Nephron progenitor cell (in vitro differentiated cells): ENCODE measurements around the gene SLC45A3.

Source experiments
- DNase-seq: peaks from one replicate; pipeline ENCODE4 v3.0.0; 2021
- H3K27ac Mint-ChIP-seq: 2 replicates; pipeline ENCODE4 v1.8.0; 2021; ENCODE audit warnings: mild to moderate bottlenecking, moderate library complexity, mixed read lengths
- H3K27me3 Mint-ChIP-seq: 2 replicates; pipeline ENCODE4 v1.8.0; 2021; ENCODE audit warnings: mild to moderate bottlenecking, low read depth, mixed read lengths; ENCODE audit not compliant: poor library complexity
- H3K36me3 Mint-ChIP-seq: 2 replicates; pipeline ENCODE4 v1.8.0; 2021; ENCODE audit warnings: low read depth, mixed read lengths
- H3K4me1 Mint-ChIP-seq: 2 replicates; pipeline ENCODE4 v1.8.0; 2021; ENCODE audit warnings: mixed read lengths
- H3K4me3 Mint-ChIP-seq: 2 replicates; pipeline ENCODE4 v1.8.0; 2021; ENCODE audit warnings: mild to moderate bottlenecking, moderate library complexity, mixed read lengths
- H3K9me3 Mint-ChIP-seq: 2 replicates; pipeline ENCODE4 v1.8.0; 2021; ENCODE audit warnings: mild to moderate bottlenecking, moderate library complexity, mixed read lengths
- TF ChIP-seq, protein P1 (sequence below): fragments of 200-600 bp; sonication (generic); IDR thresholded peaks from 2 replicates; pipeline ENCODE4 v1.5.0; 2021; ENCODE audit warnings: antibody characterized with exemption

SLC45A3 gene

DNA sequence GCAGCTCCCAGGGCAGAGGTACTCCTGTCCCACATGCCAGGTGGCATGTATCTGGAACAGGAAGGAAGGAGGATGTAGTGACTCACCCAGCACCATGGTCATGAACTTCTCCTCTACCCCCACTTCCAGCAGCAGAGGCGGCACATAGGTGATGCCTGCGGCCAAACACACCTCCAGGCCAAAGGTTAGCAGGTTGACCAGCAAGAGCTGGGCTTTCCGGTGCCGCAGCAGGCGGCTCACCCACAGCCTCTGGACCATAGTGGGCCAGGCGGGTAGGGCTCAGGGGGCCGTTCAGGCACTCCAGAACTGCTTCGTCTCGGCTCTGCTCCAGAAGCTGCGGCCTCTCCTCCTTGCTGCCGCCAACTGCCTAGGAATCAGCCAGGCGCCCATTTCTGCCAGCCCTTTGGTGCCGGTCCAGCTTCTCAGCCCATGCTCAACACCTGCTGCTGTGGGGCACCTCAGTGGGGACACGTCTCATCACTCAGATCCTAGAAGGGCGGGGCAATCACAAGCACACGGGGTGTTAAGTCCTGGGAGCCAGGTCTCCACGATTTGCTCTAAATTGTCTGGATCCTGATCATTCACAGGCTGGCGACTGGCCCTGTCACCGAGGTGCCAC is 15.8 kb downstream of the SLC45A3 start:
- DNase-seq = no peak
- Mint-ChIP-seq H3K9me3 (no peaks in the 10 kb centered on the region), H3K36me3 (no peaks in the 10 kb centered on the region), H3K4me1 (peaks cover 66% of the 10 kb centered on the region), H3K27ac (no peak overlapping the region), H3K27me3 (peaks cover 17% of the 10 kb centered on the region), H3K4me3 (no peak overlapping the region)
- TF ChIP-seq, protein P1, sequence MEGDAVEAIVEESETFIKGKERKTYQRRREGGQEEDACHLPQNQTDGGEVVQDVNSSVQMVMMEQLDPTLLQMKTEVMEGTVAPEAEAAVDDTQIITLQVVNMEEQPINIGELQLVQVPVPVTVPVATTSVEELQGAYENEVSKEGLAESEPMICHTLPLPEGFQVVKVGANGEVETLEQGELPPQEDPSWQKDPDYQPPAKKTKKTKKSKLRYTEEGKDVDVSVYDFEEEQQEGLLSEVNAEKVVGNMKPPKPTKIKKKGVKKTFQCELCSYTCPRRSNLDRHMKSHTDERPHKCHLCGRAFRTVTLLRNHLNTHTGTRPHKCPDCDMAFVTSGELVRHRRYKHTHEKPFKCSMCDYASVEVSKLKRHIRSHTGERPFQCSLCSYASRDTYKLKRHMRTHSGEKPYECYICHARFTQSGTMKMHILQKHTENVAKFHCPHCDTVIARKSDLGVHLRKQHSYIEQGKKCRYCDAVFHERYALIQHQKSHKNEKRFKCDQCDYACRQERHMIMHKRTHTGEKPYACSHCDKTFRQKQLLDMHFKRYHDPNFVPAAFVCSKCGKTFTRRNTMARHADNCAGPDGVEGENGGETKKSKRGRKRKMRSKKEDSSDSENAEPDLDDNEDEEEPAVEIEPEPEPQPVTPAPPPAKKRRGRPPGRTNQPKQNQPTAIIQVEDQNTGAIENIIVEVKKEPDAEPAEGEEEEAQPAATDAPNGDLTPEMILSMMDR = no peak

DNA sequence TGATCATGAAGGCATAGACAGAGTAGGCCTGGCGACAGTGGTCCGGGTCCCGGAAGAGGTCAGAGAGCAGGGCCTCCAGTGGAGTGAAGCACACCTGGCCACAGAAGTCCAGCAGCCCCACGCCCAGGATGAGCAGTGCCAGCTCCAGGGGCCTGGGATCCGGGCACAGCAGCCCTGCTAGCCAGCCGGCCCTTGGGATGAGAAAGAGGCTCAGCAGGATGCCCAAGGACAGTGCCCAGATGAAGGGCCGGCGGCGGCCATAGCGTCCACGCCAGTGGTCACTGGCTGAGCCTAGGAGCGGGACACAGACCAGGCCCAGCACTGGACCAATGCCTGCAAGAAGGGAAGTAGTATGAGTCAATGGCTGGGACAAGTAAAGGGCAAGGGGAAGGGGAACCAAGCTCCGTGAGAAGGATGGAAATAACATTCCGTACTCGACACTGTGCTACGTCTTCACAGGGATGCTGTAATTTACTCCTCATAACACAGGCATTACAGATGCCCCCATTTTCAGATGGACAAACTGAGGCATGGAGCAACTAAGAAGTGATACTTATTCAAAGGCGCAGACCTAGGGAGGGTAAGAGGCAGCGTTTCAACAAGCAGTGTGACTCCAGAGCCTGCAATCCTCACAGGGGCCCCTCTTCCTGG is 16.9 kb downstream of the SLC45A3 start:
- Mint-ChIP-seq H3K9me3 (no peaks in the 10 kb centered on the region), H3K4me1 (peaks cover 60% of the 10 kb centered on the region), H3K4me3 (no peak overlapping the region), H3K27me3 (peaks cover 13% of the 10 kb centered on the region), H3K27ac (no peak overlapping the region), H3K36me3 (no peaks in the 10 kb centered on the region)
- DNase-seq = no peak
- TF ChIP-seq, protein P1 = no peak

DNA sequence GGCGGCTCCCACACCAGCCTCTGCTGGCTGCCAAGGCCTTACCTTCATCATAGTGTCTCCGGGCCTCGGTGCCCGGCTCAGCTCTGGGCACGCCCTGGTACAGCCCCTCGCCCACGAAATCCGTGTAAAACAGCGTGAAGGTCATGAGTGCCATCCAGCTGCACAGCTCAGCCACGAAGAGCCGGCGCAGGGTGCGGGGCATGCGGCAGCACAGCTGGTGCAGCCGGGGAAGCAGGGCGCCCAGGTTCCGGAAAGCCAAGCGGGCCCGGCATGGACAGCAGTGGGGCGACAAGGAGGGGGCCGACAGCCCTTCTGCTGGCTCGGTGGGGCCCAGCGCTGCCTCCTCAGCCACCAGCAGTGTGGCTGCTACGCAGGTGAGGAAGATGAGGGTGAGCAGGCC is 17.5 kb downstream of the SLC45A3 start:
- Mint-ChIP-seq H3K9me3 (no peaks in the 10 kb centered on the region), H3K4me3 (no peak overlapping the region), H3K27me3 (peaks cover 13% of the 10 kb centered on the region), H3K4me1 (peaks cover 54% of the 10 kb centered on the region), H3K36me3 (no peaks in the 10 kb centered on the region), H3K27ac (no peak overlapping the region)
- TF ChIP-seq, protein P1 = no peak
- DNase-seq = no peak

DNA sequence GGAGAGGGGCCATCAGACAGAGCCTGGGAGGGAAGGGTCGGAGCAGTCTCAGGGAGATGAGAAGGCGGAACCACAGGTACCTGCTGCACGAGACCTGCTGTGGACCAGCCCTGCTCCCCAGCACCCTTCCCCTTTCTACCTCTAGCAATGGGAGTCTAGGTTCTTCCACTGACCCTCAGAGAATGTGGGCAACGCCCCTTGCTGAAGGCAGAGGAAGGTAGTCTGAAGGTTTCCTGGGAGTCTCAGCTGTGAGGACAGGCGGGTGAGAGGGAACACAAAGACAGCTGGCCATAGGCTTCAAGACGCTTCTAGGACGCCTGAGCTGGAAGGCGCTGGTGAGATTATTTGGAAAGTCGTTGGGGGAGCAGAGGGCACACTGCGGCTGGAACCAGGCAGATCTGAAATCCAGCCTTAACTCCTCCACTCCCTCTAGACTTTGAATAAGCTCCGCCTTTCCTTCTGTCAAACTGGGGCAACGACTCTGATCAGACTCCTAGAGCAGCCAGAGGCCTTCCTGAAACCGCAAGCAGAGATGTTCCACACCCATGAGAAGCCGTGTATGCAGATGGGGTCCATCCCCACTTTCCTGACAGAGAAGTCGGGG is 18.1 kb downstream of the SLC45A3 start:
- Mint-ChIP-seq H3K4me3 (no peak overlapping the region), H3K36me3 (no peaks in the 10 kb centered on the region), H3K4me1 (peaks cover 52% of the 10 kb centered on the region), H3K27me3 (peaks cover 13% of the 10 kb centered on the region), H3K9me3 (no peaks in the 10 kb centered on the region), H3K27ac (no peak overlapping the region)
- DNase-seq = no peak
- TF ChIP-seq, protein P1 = no peak

DNA sequence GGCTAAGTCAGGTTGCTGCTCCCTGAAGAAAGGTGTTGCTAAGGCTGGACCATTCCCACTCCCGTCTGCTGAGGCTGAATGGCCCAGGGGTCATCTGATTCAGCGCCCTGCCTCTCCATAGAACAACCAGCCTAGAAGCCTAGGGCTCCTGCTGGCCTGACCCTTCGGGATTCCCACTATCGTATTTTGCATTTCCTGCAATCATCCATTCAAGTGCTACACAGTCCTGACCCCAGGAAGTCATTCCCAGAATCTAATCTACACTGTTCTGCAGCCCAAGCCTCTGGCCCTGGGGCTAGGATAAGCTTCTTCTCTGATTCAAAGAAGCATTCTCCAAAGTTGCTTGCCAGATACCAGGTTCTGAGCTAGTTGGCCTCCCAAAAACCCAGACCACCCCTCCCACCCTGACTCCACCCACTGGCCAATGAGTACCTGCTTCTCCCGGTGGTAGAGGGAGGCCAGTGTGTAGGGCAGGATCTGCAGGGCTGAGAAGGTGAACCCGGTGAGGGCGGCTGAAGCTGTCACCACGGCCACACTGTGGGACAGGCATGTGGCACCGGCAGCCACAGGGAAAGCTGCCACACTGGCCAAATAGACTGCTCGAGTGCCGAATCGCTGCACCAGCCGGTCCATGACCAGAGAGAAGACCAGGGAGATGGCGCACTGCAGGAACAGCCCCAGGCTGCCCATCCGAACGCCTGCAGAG is 18.7 kb downstream of the SLC45A3 start:
- H3K4me3 Mint-ChIP-seq = no peak overlapping the region
- no peaks in the 10 kb centered on the region for H3K9me3 Mint-ChIP-seq
- TF ChIP-seq, protein P1 = no peak
- H3K4me1 Mint-ChIP-seq = peaks cover 52% of the 10 kb centered on the region
- H3K27me3 Mint-ChIP-seq = peaks cover 13% of the 10 kb centered on the region
- no peaks in the 10 kb centered on the region for H3K36me3 Mint-ChIP-seq
- H3K27ac Mint-ChIP-seq = no peak overlapping the region
- no peak for DNase-seq
